K562 (cell line): Measurements from ENCODE around the gene MBOAT1. TPM values are rescaled to one million over a fixed set of nuclear protein-coding genes. Genes with fewer than 3 reads are reported as not detected.

Source experiments
- ARNT ChIP-seq, 2 experiments: fragments of 450-650 bp; IDR thresholded peaks; 2 replicates each; pipeline ENCODE4 v1.6.1; 2016; ENCODE audit warnings: mild to moderate bottlenecking in 1 of 2
- CBFB ChIP-seq: sonication (generic); formaldehyde crosslinking; IDR thresholded peaks from 2 replicates; pipeline ENCODE4 v1.4.0; 2020; ENCODE audit warnings: mild to moderate bottlenecking, missing genetic modification reagents
- GABPB2 ChIP-seq: fragments of 250-450 bp; sonication (Bioruptor Pico); conservative IDR thresholded peaks from 2 replicates; pipeline ENCODE4 v1.5.1; 2021; ENCODE audit warnings: mild to moderate bottlenecking
- HDAC3 ChIP-seq: fragments of 450-650 bp; IDR thresholded peaks from 2 replicates; pipeline ENCODE4 v1.6.1; 2018; ENCODE audit warnings: borderline replicate concordance, mild to moderate bottlenecking, moderate library complexity; ENCODE audit not compliant: partially characterized antibody
- MBD1 ChIP-seq: fragments of 250-450 bp; sonication (Bioruptor Pico); IDR thresholded peaks from 2 replicates; pipeline ENCODE4 v1.8.0; 2022; ENCODE audit warnings: inconsistent platforms
- MCM2 ChIP-seq: fragments of 450-650 bp; IDR thresholded peaks from 2 replicates; pipeline ENCODE4 v1.6.1; 2017; ENCODE audit warnings: low read depth, mild to moderate bottlenecking
- MLLT1 ChIP-seq, 2 experiments: fragments of 450-650 bp; IDR thresholded peaks; 2 replicates each; pipeline ENCODE4 v1.6.1; 2016
- NBN ChIP-seq: fragments of 450-650 bp; IDR thresholded peaks from 2 replicates; pipeline ENCODE4 v1.6.1; 2016; ENCODE audit warnings: low read depth, mild to moderate bottlenecking
- POLR3G ChIP-seq: IDR thresholded peaks from 2 replicates; pipeline ENCODE4 v1.6.1; 2011; ENCODE audit not compliant: insufficient read length, insufficient replicate concordance; ENCODE audit errors: extremely low read depth
- SIN3A ChIP-seq, 2 experiments: fragments of 150-350 bp in 1 of 2; IDR thresholded peaks; 2 replicates each; pipeline ENCODE4 v1.6.1; 2011 to 2016; ENCODE audit warnings: borderline replicate concordance in 2 of 2, low read depth in 2 of 2, low read length in 2 of 2, mild to moderate bottlenecking in 2 of 2, moderate library complexity in 2 of 2; ENCODE audit not compliant: control insufficient read depth in 1 of 2
- TOE1 ChIP-seq, 2 experiments: fragments of 450-650 bp in 1 of 2; sonication (generic) in 1 of 2; formaldehyde crosslinking in 1 of 2; IDR thresholded peaks; 2 replicates each; pipeline versions ENCODE4 v1.7.1 to v1.8.0; 2016 to 2022; ENCODE audit warnings: borderline replicate concordance in 2 of 2, mild to moderate bottlenecking in 2 of 2, antibody characterized with exemption in 1 of 2, inconsistent platforms in 1 of 2, low read depth in 1 of 2, missing genetic modification reagents in 1 of 2, moderate library complexity in 1 of 2
- ZKSCAN8 ChIP-seq: fragments of 200-800 bp; sonication (Bioruptor generic); IDR thresholded peaks from 2 replicates; pipeline ENCODE4 v1.6.1; 2016; ENCODE audit warnings: missing genetic modification characterization, missing compliant biosample characterization
- ZNF589 ChIP-seq: fragments of 200-800 bp; sonication (Bioruptor generic); IDR thresholded peaks from 2 replicates; pipeline ENCODE4 v1.6.1; 2016; ENCODE audit warnings: low read depth, missing genetic modification characterization, missing compliant biosample characterization
- ZNF717 ChIP-seq: fragments of 250-450 bp; sonication (Bioruptor Pico); IDR thresholded peaks from 2 replicates; pipeline ENCODE4 v1.5.0; 2021
- polyA plus RNA-seq, 8 experiments: library from polyadenylated mRNA; depleted of rRNA in 4 of 8; stranded (reverse) in 5 of 8; unstranded in 3 of 8; fragments of >200 nt; fragmentation: Nextera tagmentation in 2 of 8; fragmentation: Illumina TruSeq in 1 of 8; extraction: Ambion mirVana in 2 of 8; extraction: Trizol in 1 of 8; gene quantifications; 2 replicates each; pipeline versions ENCODE4 v1.2.1 to v1.2.3, GENCODE V29; 2011 to 2014; ENCODE audit warnings: inconsistent platforms in 1 of 8, missing spikeins in 1 of 8
- total RNA-seq, 7 experiments: library from RNA; depleted of rRNA in 6 of 7; stranded (reverse); fragments of >200 nt in 6 of 7; fragmentation: Illumina TruSeq in 2 of 7; extraction: Trizol in 2 of 7; gene quantifications; 2 replicates each; pipeline versions ENCODE4 v1.2.1 to v1.2.3, GENCODE V29; 2011 to 2021; ENCODE audit warnings: low replicate concordance in 1 of 7
- TF ChIP-seq, protein P1 (sequence below): fragments of 450-650 bp; IDR thresholded peaks from 2 replicates; pipeline ENCODE4 v1.6.1; 2016
- TF ChIP-seq, protein P2 (sequence below), 2 experiments: IDR thresholded peaks; 2 replicates each; pipeline ENCODE4 v1.6.1; 2011; ENCODE audit warnings: borderline replicate concordance in 1 of 2, control low read depth in 1 of 2, low read depth in 1 of 2, low read length in 1 of 2, mild to moderate bottlenecking in 1 of 2, mixed read lengths in 1 of 2, moderate library complexity in 1 of 2; ENCODE audit not compliant: insufficient read depth in 1 of 2, insufficient read length in 1 of 2, poor library complexity in 1 of 2, severe bottlenecking in 1 of 2; ENCODE audit errors: extremely low read depth in 1 of 2
- TF ChIP-seq, protein P3 (sequence below): sonication (generic); formaldehyde crosslinking; IDR thresholded peaks from 2 replicates; pipeline ENCODE4 v1.8.1; 2023; ENCODE audit warnings: mild to moderate bottlenecking, missing genetic modification reagents

MBOAT1 gene
- total and polyA plus RNA-seq, 9 of the 15 experiments (the other 6 are each of a cell fraction or from before 2014, with no cell fraction given): 0.13 to 16.5 (median 10.3) TPM

DNA sequence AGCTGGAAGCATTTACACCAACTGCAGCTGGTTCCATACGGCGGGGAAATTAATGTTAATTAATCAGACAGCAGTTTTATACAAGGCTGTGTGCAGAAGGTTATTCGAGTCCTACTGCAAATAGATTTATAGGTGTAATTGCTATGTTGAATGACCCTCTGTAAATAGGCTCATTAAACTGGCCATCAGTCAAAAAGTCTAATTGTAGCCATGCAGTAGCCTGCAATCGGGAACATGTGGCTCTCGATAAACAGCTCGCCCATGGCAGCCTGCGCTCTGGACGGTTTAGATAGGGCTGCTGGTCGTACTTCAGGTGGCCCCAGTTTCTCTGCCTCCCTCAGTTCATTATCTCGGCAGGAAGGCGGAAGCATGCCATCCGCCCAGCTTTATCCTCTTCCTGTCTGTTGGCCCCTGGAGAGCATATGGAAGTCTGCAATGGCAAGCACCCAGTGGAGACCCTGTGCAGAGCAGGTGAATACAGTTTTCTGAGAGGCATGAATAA is 143.2 kb downstream of the MBOAT1 start (continued):
- TF ChIP-seq, protein P1, sequence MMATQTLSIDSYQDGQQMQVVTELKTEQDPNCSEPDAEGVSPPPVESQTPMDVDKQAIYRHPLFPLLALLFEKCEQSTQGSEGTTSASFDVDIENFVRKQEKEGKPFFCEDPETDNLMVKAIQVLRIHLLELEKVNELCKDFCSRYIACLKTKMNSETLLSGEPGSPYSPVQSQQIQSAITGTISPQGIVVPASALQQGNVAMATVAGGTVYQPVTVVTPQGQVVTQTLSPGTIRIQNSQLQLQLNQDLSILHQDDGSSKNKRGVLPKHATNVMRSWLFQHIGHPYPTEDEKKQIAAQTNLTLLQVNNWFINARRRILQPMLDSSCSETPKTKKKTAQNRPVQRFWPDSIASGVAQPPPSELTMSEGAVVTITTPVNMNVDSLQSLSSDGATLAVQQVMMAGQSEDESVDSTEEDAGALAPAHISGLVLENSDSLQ: peak; percentile 82
- TF ChIP-seq ZKSCAN8: peak; percentile 81; the same call in 1 of the 2 replicates
- TF ChIP-seq POLR3G: no peak
- TF ChIP-seq MLLT1 (IDR thresholded peaks at IDR 0.05): no peak
- TF ChIP-seq MBD1 (CRISPR knock-in tag): no peak
- no peak for TF ChIP-seq NBN
- 0 out of 2 replicates have a peak, but pooled peaks have one; percentile 43 for TF ChIP-seq CBFB (CRISPR knock-in tag)
- TF ChIP-seq, protein P2, sequence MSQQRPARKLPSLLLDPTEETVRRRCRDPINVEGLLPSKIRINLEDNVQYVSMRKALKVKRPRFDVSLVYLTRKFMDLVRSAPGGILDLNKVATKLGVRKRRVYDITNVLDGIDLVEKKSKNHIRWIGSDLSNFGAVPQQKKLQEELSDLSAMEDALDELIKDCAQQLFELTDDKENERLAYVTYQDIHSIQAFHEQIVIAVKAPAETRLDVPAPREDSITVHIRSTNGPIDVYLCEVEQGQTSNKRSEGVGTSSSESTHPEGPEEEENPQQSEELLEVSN (IDR thresholded peaks at IDR 0.05; ENCODE audit: borderline replicate concordance in 1 of 2, extremely low read depth in 1 of 2, insufficient read depth in 1 of 2, insufficient read length in 1 of 2, low read depth in 1 of 2, low read length in 1 of 2, poor library complexity in 1 of 2, severe bottlenecking in 1 of 2): peak in 1 of 2 experiments; percentile 38
- TF ChIP-seq SIN3A (IDR thresholded peaks at IDR 0.05; ENCODE audit: borderline replicate concordance in 2 of 2, control insufficient read depth in 1 of 2, low read depth in 2 of 2, low read length in 2 of 2): 0 out of 4 replicates have a peak, but pooled peaks of 1 of the 2 experiments have one; percentile 15
- peak; percentile 94 for TF ChIP-seq ZNF589 (CRISPR knock-in tag)
- TF ChIP-seq MCM2: no peak
- no peak for TF ChIP-seq ZNF717 (CRISPR knock-in tag)
- no peak for TF ChIP-seq TOE1 (IDR thresholded peaks at IDR 0.05; ENCODE audit: borderline replicate concordance)
- TF ChIP-seq TOE1 (CRISPR knock-in tag; IDR thresholded peaks at IDR 0.05; ENCODE audit: borderline replicate concordance, low read depth): no peak
- TF ChIP-seq ARNT (IDR thresholded peaks at IDR 0.05): peak; percentile 51 to 81; a peak in 1 of 4 replicates
- TF ChIP-seq, protein P3, sequence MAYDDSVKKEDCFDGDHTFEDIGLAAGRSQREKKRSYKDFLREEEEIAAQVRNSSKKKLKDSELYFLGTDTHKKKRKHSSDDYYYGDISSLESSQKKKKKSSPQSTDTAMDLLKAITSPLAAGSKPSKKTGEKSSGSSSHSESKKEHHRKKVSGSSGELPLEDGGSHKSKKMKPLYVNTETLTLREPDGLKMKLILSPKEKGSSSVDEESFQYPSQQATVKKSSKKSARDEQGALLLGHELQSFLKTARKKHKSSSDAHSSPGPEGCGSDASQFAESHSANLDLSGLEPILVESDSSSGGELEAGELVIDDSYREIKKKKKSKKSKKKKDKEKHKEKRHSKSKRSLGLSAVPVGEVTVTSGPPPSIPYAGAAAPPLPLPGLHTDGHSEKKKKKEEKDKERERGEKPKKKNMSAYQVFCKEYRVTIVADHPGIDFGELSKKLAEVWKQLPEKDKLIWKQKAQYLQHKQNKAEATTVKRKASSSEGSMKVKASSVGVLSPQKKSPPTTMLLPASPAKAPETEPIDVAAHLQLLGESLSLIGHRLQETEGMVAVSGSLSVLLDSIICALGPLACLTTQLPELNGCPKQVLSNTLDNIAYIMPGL (CRISPR knock-in tag): no peak
- no peak for TF ChIP-seq GABPB2 (CRISPR knock-in tag)
- peak; percentile 92 for TF ChIP-seq HDAC3
